ENCODE data around the gene ADAM23.
"Not testable (repeated sequence)": the region's sequence is repeated elsewhere in the genome, so short reads cannot be mapped to it uniquely, and the experiment has no call there.

ADAM23 gene

GRCh38 chr2:206442833-206443734 lies at the start of gene ADAM23:
ADAM23 (plus strand) TSS chr2:206443532; CDS start chr2:206443867, 335 bp downstream.
- peak; percentile 80 to 88 for DNase-seq

GRCh38 chr2:206396211-206396610 lies 47.1 kb upstream of the ADAM23 start:
- DNase-seq = no peak

GRCh38 chr2:206402956-206403569 lies 40.3 kb upstream of the ADAM23 start:
- DNase-seq = not testable (repeated sequence)

GRCh38 chr2:206408323-206409320 lies 34.7 kb upstream of the ADAM23 start:
- no peak for DNase-seq

- DNase-seq = no peak
These were observed 32.6 kb upstream of the ADAM23 start for GRCh38 chr2:206410714-206411113.

- no peak for DNase-seq
These were observed 27.6 kb upstream of the ADAM23 start for GRCh38 chr2:206415618-206416243.

- DNase-seq = no peak
These were observed 24.4 kb upstream of the ADAM23 start for GRCh38 chr2:206418968-206419367.

GRCh38 chr2:206420721-206421120 lies 22.6 kb upstream of the ADAM23 start:
- DNase-seq = no peak

GRCh38 chr2:206422493-206422892 lies 20.8 kb upstream of the ADAM23 start:
- no peak for DNase-seq

- no peak for DNase-seq
These were observed 20.2 kb upstream of the ADAM23 start for GRCh38 chr2:206423147-206423546.

GRCh38 chr2:206424134-206424533 lies 19.2 kb upstream of the ADAM23 start:
- no peak for DNase-seq

GRCh38 chr2:206428783-206429182 lies 14.5 kb upstream of the ADAM23 start:
- DNase-seq = no peak

- DNase-seq = no peak
These were observed 12.9 kb upstream of the ADAM23 start for GRCh38 chr2:206430452-206430851.

- DNase-seq = no peak
These were observed 11.9 kb upstream of the ADAM23 start for GRCh38 chr2:206431439-206431838.

- DNase-seq = no peak
These were observed 10.9 kb upstream of the ADAM23 start for GRCh38 chr2:206432193-206433082.

- no peak for DNase-seq
These were observed 10.1 kb upstream of the ADAM23 start for GRCh38 chr2:206433190-206433589.

GRCh38 chr2:206433686-206434085 lies 9.6 kb upstream of the ADAM23 start:
- no peak for DNase-seq

- no peak for DNase-seq
These were observed 7.6 kb upstream of the ADAM23 start for GRCh38 chr2:206435742-206436141.

- DNase-seq = no peak
These were observed 5.1 kb upstream of the ADAM23 start for GRCh38 chr2:206438196-206438724.

GRCh38 chr2:206442474-206442832 lies 879 bp upstream of the ADAM23 start:
- DNase-seq = no peak
